Type B pancreatic cell (in vitro differentiated cells): ENCODE results near the gene CKMT2. TPM values are rescaled to one million over a fixed set of nuclear protein-coding genes. Genes with fewer than 3 reads are reported as not detected.
"Not testable (repeated sequence)": the region's sequence is repeated elsewhere in the genome, so short reads cannot be mapped to it uniquely, and the experiment has no call there.

Experiments used
- DNase-seq: peaks from one replicate; pipeline ENCODE4 v3.0.0; 2021; ENCODE audit warnings: mixed read lengths; ENCODE audit not compliant: unreplicated experiment; ENCODE audit errors: extremely low spot score
- H3K27ac Mint-ChIP-seq: 2 replicates; pipeline ENCODE4 v1.8.0; 2021; ENCODE audit warnings: mild to moderate bottlenecking, mixed read lengths
- H3K27me3 Mint-ChIP-seq: 2 replicates; pipeline ENCODE4 v1.8.0; 2021; ENCODE audit warnings: mixed read lengths
- H3K36me3 Mint-ChIP-seq: 2 replicates; pipeline ENCODE4 v1.8.0; 2021; ENCODE audit warnings: mixed read lengths
- H3K4me1 Mint-ChIP-seq: one replicate; pipeline ENCODE4 v1.8.0; 2021; ENCODE audit warnings: mixed read lengths; ENCODE audit not compliant: unreplicated experiment
- H3K4me3 Mint-ChIP-seq: 2 replicates; pipeline ENCODE4 v1.8.0; 2021; ENCODE audit warnings: mild to moderate bottlenecking, mixed read lengths
- H3K9me3 Mint-ChIP-seq: 2 replicates; pipeline ENCODE4 v1.8.0; 2021; ENCODE audit warnings: mixed read lengths
- CTCF ChIP-seq: fragments of 200-600 bp; sonication (generic); conservative IDR thresholded peaks from 2 replicates; pipeline ENCODE4 v1.5.0; 2021; ENCODE audit warnings: antibody characterized with exemption, mild to moderate bottlenecking
- total RNA-seq: library from RNA; stranded (reverse); gene quantifications from 2 replicates; pipeline ENCODE4 v1.2.1, GENCODE V29; 2021; ENCODE audit warnings: low replicate concordance

The CKMT2 gene
- total RNA-seq, 1 donor from 2014 or later = 10.4 TPM

GRCh38 chr5:81254886-81255559 lies 21.9 kb downstream of the CKMT2 start:
- H3K27me3 Mint-ChIP-seq = no peaks in the 10 kb centered on the region
- no peak for DNase-seq

GRCh38 chr5:81256766-81257165 lies 23.6 kb downstream of the CKMT2 start:
- TF ChIP-seq CTCF = no peak
- Mint-ChIP-seq H3K9me3 (peaks cover 6% of the 10 kb centered on the region), H3K4me3 (no peak overlapping the region), H3K27me3 (no peaks in the 10 kb centered on the region), H3K27ac (no peak overlapping the region), H3K36me3 (peaks cover 25% of the 10 kb centered on the region), H3K4me1 (no peaks in the 10 kb centered on the region)
- DNase-seq = no peak

More at GRCh38 chr5:81254886-81255559, 21.9 kb downstream of the CKMT2 start:
- no peak overlapping the region for H3K4me3 Mint-ChIP-seq
- TF ChIP-seq CTCF = no peak
- peaks cover 6% of the 10 kb centered on the region for H3K9me3 Mint-ChIP-seq
- H3K27ac Mint-ChIP-seq = no peak overlapping the region
- no peaks in the 10 kb centered on the region for H3K4me1 Mint-ChIP-seq
- H3K36me3 Mint-ChIP-seq = peaks cover 25% of the 10 kb centered on the region

- H3K27me3 Mint-ChIP-seq, H3K4me1 Mint-ChIP-seq, H3K27ac Mint-ChIP-seq, DNase-seq, H3K4me3 Mint-ChIP-seq: not testable (repeated sequence)
- Mint-ChIP-seq H3K36me3 (peaks cover 28% of the 10 kb centered on the region), H3K9me3 (peaks cover 11% of the 10 kb centered on the region)
Observed at GRCh38 chr5:81262796-81263195, 29.7 kb downstream of the CKMT2 start.

- no peak for DNase-seq
- H3K9me3 Mint-ChIP-seq = peaks cover 5% of the 10 kb centered on the region
- no peak for TF ChIP-seq CTCF
- H3K4me1 Mint-ChIP-seq = no peaks in the 10 kb centered on the region
- H3K36me3 Mint-ChIP-seq = peaks cover 21% of the 10 kb centered on the region
- H3K27ac Mint-ChIP-seq = no peak overlapping the region
- no peaks in the 10 kb centered on the region for H3K27me3 Mint-ChIP-seq
- H3K4me3 Mint-ChIP-seq = no peak overlapping the region
Observed at GRCh38 chr5:81265101-81265500, 32.0 kb downstream of the CKMT2 start.

- H3K4me3 Mint-ChIP-seq = no peak overlapping the region
- peaks cover 4% of the 10 kb centered on the region for H3K9me3 Mint-ChIP-seq
- DNase-seq = no peak
- no peaks in the 10 kb centered on the region for H3K27me3 Mint-ChIP-seq
- peaks cover 4% of the 10 kb centered on the region for H3K4me1 Mint-ChIP-seq
- H3K27ac Mint-ChIP-seq = peak overlapping the region; percentile 43
- TF ChIP-seq CTCF = no peak
- H3K36me3 Mint-ChIP-seq = peaks cover 13% of the 10 kb centered on the region
Observed at GRCh38 chr5:81268521-81269196, 35.5 kb downstream of the CKMT2 start.

- TF ChIP-seq CTCF = no peak
- Mint-ChIP-seq H3K36me3 (peaks cover 19% of the 10 kb centered on the region), H3K4me1 (peaks cover 4% of the 10 kb centered on the region), H3K27ac (peak overlapping the region; percentile 46), H3K27me3 (no peaks in the 10 kb centered on the region), H3K9me3 (peaks cover 9% of the 10 kb centered on the region), H3K4me3 (peak overlapping the region; percentile 20)
- no peak for DNase-seq
Observed at GRCh38 chr5:81269751-81270393, 36.8 kb downstream of the CKMT2 start.

- not testable (repeated sequence) for H3K4me1 Mint-ChIP-seq, H3K27me3 Mint-ChIP-seq, DNase-seq
- Mint-ChIP-seq H3K36me3 (peaks cover 25% of the 10 kb centered on the region), H3K27ac (peak overlapping the region; percentile 46), H3K9me3 (peaks cover 15% of the 10 kb centered on the region), H3K4me3 (peak overlapping the region; percentile 20)
Observed at GRCh38 chr5:81270394-81271027, 37.4 kb downstream of the CKMT2 start.
